H1 (cell line): ENCODE measurements around the gene ETV1. TPM values are rescaled to one million over a fixed set of nuclear protein-coding genes. Genes with fewer than 3 reads are reported as not detected.

Experiments used
- CTCF ChIA-PET: fragments of 300-600 bp; sonication (Branson Sonifier 250); formaldehyde crosslinking; loops from one replicate; lab custom pipeline; 2021; ENCODE audit not compliant: partially characterized antibody; lab: Charles Lee
- POLR2A ChIA-PET: fragments of 300-600 bp; sonication (Branson Sonifier 250); formaldehyde crosslinking; loops from one replicate; lab custom pipeline; 2021; ENCODE audit warnings: inconsistent platforms; ENCODE audit not compliant: partially characterized antibody; lab: Charles Lee
- DNase-seq, 2 experiments: peaks; one replicate each; pipeline versions ENCODE4 v3.0.0 to v3.0.0-alpha.2; 2010 to 2022; ENCODE audit warnings: low spot score in 2 of 2, low read depth in 1 of 2, mixed read lengths in 1 of 2
- FAIRE-seq: peaks from 2 replicates; lab custom pipeline; 2011; peaks lifted over from hg19 to GRCh38; lab: Jason Lieb, UNC
- H2AFZ ChIP-seq: 2 replicates; pipeline ENCODE4 v1.8.1; 2012; ENCODE audit warnings: low read length, inconsistent platforms
- H2AK5ac ChIP-seq: 2 replicates; pipeline ENCODE4 v1.6.1; 2013; ENCODE audit warnings: low read depth, low read length
- H2BK120ac ChIP-seq: replicated peaks from 2 replicates; pipeline ENCODE3; 2013; ENCODE audit warnings: low read depth, low read length, inconsistent platforms
- H2BK12ac ChIP-seq: 2 replicates; pipeline ENCODE4 v1.6.1; 2013; ENCODE audit warnings: low read depth, low read length
- H2BK15ac ChIP-seq: 2 replicates; pipeline ENCODE4 v1.6.1; 2013; ENCODE audit warnings: low read length
- H2BK20ac ChIP-seq: 2 replicates; pipeline ENCODE4 v1.6.1; 2013; ENCODE audit warnings: low read length
- H2BK5ac ChIP-seq: 2 replicates; pipeline ENCODE4 v1.6.1; 2013; ENCODE audit warnings: low read depth, low read length
- H3K14ac ChIP-seq: 2 replicates; pipeline ENCODE4 v1.6.1; 2013; ENCODE audit warnings: inconsistent platforms; ENCODE audit not compliant: insufficient read length
- H3K18ac ChIP-seq: 2 replicates; pipeline ENCODE4 v1.6.1; 2013; ENCODE audit warnings: low read length; ENCODE audit errors: extremely low read depth
- H3K23ac ChIP-seq: 2 replicates; pipeline ENCODE4 v1.6.1; 2013; ENCODE audit warnings: inconsistent platforms; ENCODE audit not compliant: insufficient read length
- H3K23me2 ChIP-seq: 2 replicates; pipeline ENCODE4 v1.6.1; 2013; ENCODE audit warnings: low read depth, low read length
- H3K27ac ChIP-seq: 2 replicates; pipeline ENCODE4 v1.6.1; 2011; ENCODE audit warnings: low read depth, low read length, inconsistent platforms
- H3K27me3 ChIP-seq, 4 experiments: replicated peaks in 1 of 4; 1 replicate in 1 of 4; 2 replicates in 3 of 4; pipeline versions ENCODE4 v1.6.1 to v1.8.1; 2011 to 2013; ENCODE audit warnings: low read length in 3 of 4, mild to moderate bottlenecking in 3 of 4, inconsistent platforms in 2 of 4, mixed read lengths in 2 of 4, moderate library complexity in 1 of 4; ENCODE audit not compliant: control insufficient read depth in 3 of 4, insufficient read depth in 3 of 4; ENCODE audit errors: extremely low read depth in 1 of 4
- H3K36me3 ChIP-seq, 4 experiments: 2 replicates each; pipeline versions ENCODE4 v1.6.1 to v1.8.1; 2011 to 2013; ENCODE audit warnings: mild to moderate bottlenecking in 4 of 4, low read length in 3 of 4, moderate library complexity in 2 of 4, control low read depth in 1 of 4, inconsistent platforms in 1 of 4; ENCODE audit not compliant: insufficient read depth in 4 of 4, control insufficient read depth in 2 of 4
- H3K4ac ChIP-seq: replicated peaks from 2 replicates; pipeline ENCODE3; 2013; ENCODE audit warnings: low read length, low read depth, mixed read lengths, inconsistent platforms; ENCODE audit not compliant: insufficient read length
- H3K4me1 ChIP-seq, 4 experiments: replicated peaks in 1 of 4; 1 replicate in 1 of 4; 2 replicates in 3 of 4; pipeline versions ENCODE4 v1.6.1 to v1.8.1; 2011 to 2013; ENCODE audit warnings: low read length in 3 of 4, inconsistent platforms in 2 of 4, mixed read lengths in 1 of 4; ENCODE audit not compliant: insufficient read depth in 4 of 4, control insufficient read depth in 3 of 4
- H3K4me2 ChIP-seq, 2 experiments: 2 replicates each; pipeline versions ENCODE4 v1.6.1 to v1.8.1; 2011 to 2013; ENCODE audit warnings: low read depth in 2 of 2, low read length in 2 of 2, control low read depth in 1 of 2, inconsistent platforms in 1 of 2, mild to moderate bottlenecking in 1 of 2; ENCODE audit not compliant: insufficient read depth in 1 of 2
- H3K4me3 ChIP-seq, 4 experiments: fragments of 200-600, 300-600 bp in 1 of 4; sonication (generic), shearing (Covaris generic), sonication (Bioruptor Twin) in 1 of 4; 2 replicates each; pipeline versions ENCODE4 v1.5.1 to v1.8.1; 2011 to 2016; ENCODE audit warnings: low read length in 4 of 4, low read depth in 3 of 4, control low read depth in 2 of 4, inconsistent platforms in 2 of 4, mild to moderate bottlenecking in 2 of 4, mixed read lengths in 1 of 4, moderate library complexity in 1 of 4; ENCODE audit not compliant: insufficient read depth in 2 of 4; ENCODE audit errors: extremely low read depth in 1 of 4
- H3K56ac ChIP-seq: replicated peaks from 2 replicates; pipeline ENCODE3; 2013; ENCODE audit warnings: low read depth, mild to moderate bottlenecking, mixed read lengths, low read length, inconsistent platforms; ENCODE audit not compliant: insufficient read length
- H3K79me1 ChIP-seq: 2 replicates; pipeline ENCODE4 v1.6.1; 2013; ENCODE audit warnings: low read depth, low read length, control low read depth
- H3K79me2 ChIP-seq, 2 experiments: 2 replicates each; pipeline versions ENCODE4 v1.6.1 to v1.8.1; 2012 to 2013; ENCODE audit warnings: low read length in 2 of 2, mild to moderate bottlenecking in 2 of 2, inconsistent platforms in 1 of 2; ENCODE audit not compliant: insufficient read depth in 2 of 2, control insufficient read depth in 1 of 2
- H3K9ac ChIP-seq, 4 experiments: replicated peaks in 1 of 4; 1 replicate in 1 of 4; 2 replicates in 3 of 4; pipeline versions ENCODE4 v1.6.1 to v1.8.1; 2011 to 2013; ENCODE audit warnings: low read depth in 3 of 4, low read length in 3 of 4, control low read depth in 2 of 4, mild to moderate bottlenecking in 2 of 4, moderate library complexity in 2 of 4, inconsistent platforms in 1 of 4; ENCODE audit errors: extremely low read depth in 1 of 4
- H3K9me3 ChIP-seq, 2 experiments: 2 replicates each; pipeline versions ENCODE4 v1.6.1 to v1.8.1; 2012 to 2013; ENCODE audit warnings: mild to moderate bottlenecking in 2 of 2, moderate library complexity in 2 of 2, control low read depth in 1 of 2, inconsistent platforms in 1 of 2, low read depth in 1 of 2, low read length in 1 of 2, mixed read lengths in 1 of 2; ENCODE audit not compliant: insufficient read depth in 2 of 2
- H4K20me1 ChIP-seq, 2 experiments: replicated peaks in 1 of 2; 2 replicates each; pipeline versions ENCODE3 to v1.8.1; 2011 to 2013; ENCODE audit warnings: inconsistent platforms in 2 of 2, low read length in 2 of 2, mild to moderate bottlenecking in 1 of 2; ENCODE audit not compliant: insufficient read depth in 2 of 2, control insufficient read depth in 1 of 2
- H4K5ac ChIP-seq: 2 replicates; pipeline ENCODE4 v1.6.1; 2013; ENCODE audit warnings: low read length, low read depth, mixed read lengths, inconsistent platforms; ENCODE audit not compliant: insufficient read length
- H4K8ac ChIP-seq: 2 replicates; pipeline ENCODE4 v1.8.0; 2013; ENCODE audit warnings: mild to moderate bottlenecking, moderate library complexity, low read length, inconsistent platforms; ENCODE audit not compliant: insufficient read depth; ENCODE audit errors: extremely low read depth
- H4K91ac ChIP-seq: replicated peaks from 2 replicates; pipeline ENCODE3; 2013; ENCODE audit warnings: low read length, mixed read lengths, inconsistent platforms; ENCODE audit not compliant: insufficient read length
- ASH2L ChIP-seq: fragments of 200-600, 300-600 bp; sonication (generic); IDR thresholded peaks from one replicate; pipeline ENCODE4 v1.7.1; 2017; ENCODE audit warnings: low read length
- CREB1 ChIP-seq: IDR thresholded peaks from 2 replicates; pipeline ENCODE4 v1.6.1; 2012; ENCODE audit warnings: inconsistent platforms
- CTBP2 ChIP-seq: IDR thresholded peaks from 2 replicates; pipeline ENCODE4 v1.7.0; 2011; ENCODE audit warnings: borderline replicate concordance, mild to moderate bottlenecking, moderate library complexity, mixed read lengths, low read length; ENCODE audit not compliant: insufficient read depth, insufficient read length
- KDM5A ChIP-seq: fragments of 200-600 bp; IDR thresholded peaks from 2 replicates; pipeline ENCODE4 v1.7.1; 2012; ENCODE audit warnings: mild to moderate bottlenecking, low read length, inconsistent platforms, mixed read lengths
- POLR2AphosphoS5 ChIP-seq: IDR thresholded peaks from 2 replicates; pipeline ENCODE4 v1.6.1; 2011; ENCODE audit warnings: low read depth, low read length
- SAP30 ChIP-seq: fragments of 300-600 bp; sonication (generic); IDR thresholded peaks from 2 replicates; pipeline ENCODE4 v1.7.1; 2012; ENCODE audit warnings: low read length, moderate library complexity, mild to moderate bottlenecking, inconsistent platforms; ENCODE audit not compliant: insufficient read depth, insufficient replicate concordance
- SIX5 ChIP-seq: IDR thresholded peaks from 2 replicates; pipeline ENCODE4 v1.6.1; 2011; ENCODE audit warnings: mild to moderate bottlenecking, low read depth, low read length
- SRF ChIP-seq: IDR thresholded peaks from 2 replicates; pipeline ENCODE4 v1.6.1; 2011; ENCODE audit warnings: mild to moderate bottlenecking, low read depth, low read length, moderate library complexity
- TAF7 ChIP-seq: optimal IDR thresholded peaks from 2 replicates; pipeline ENCODE3; 2011; ENCODE audit warnings: low read depth, mild to moderate bottlenecking, inconsistent platforms, low read length, moderate library complexity, borderline replicate concordance
- TCF12 ChIP-seq: IDR thresholded peaks from 2 replicates; pipeline ENCODE4 v1.6.1; 2011; ENCODE audit warnings: low read depth, mild to moderate bottlenecking, low read length
- polyA plus RNA-seq, 7 experiments: library from polyadenylated mRNA; depleted of rRNA in 3 of 7; stranded (reverse) in 5 of 7; unstranded in 2 of 7; fragments of >200 nt in 5 of 7; fragments of 200-250 nt in 2 of 7; gene quantifications; 1 replicate in 5 of 7; 2 replicates in 1 of 7; 4 replicates in 1 of 7; pipeline versions ENCODE4 v1.2.1 to v1.2.3, GENCODE V29; 2011 to 2013; ENCODE audit warnings: missing spikeins in 2 of 7, mixed read lengths in 2 of 7
- total RNA-seq: library from RNA; stranded (reverse); fragmentation: NEBNext Ultra II Directional; extraction: Animal tissue kit (Norgen Biotek cat#: 25700); gene quantifications from 2 replicates; pipeline ENCODE4 v1.2.1, GENCODE V29; 2021

Gene ETV1
- total and polyA plus RNA-seq, 2 of the 8 experiments (the other 6 are each of a cell fraction or from before 2014, with no cell fraction given), result 58.3 to 91.2 TPM

DNA sequence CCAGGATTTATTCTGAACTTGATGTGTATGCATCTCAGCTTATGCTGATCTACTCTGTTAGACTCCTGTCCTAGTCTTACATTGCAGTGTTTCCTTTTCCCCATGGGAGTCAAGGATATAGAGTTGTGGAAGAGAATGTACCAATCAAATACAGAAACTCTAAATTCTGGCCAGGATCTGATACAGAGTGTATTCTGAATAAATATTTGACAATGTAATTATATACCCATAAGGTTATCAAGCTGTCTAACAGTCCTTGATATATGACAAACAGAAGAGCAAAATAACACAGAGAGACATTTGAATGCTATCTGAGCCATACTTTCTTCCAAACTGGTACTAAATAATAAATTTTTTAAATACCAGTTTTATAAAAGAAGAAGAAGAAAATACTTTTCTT is 116.8 kb downstream of the ETV1 start:
- Histone ChIP-seq H3K14ac (no peak overlapping the region), H3K4ac (no peak overlapping the region), H3K9ac (no peak overlapping the region), H2BK120ac (no peak overlapping the region), H3K9me3 (no peaks in the 10 kb centered on the region), H3K23ac (no peak overlapping the region), H3K56ac (no peak overlapping the region), H2BK20ac (no peak overlapping the region), H3K36me3 (no peaks in the 10 kb centered on the region), H3K18ac (no peak overlapping the region), H2BK12ac (no peak overlapping the region), H2BK5ac (no peak overlapping the region), H3K79me2 (no peaks in the 10 kb centered on the region), H3K4me3 (no peak overlapping the region), H3K79me1 (no peaks in the 10 kb centered on the region), H4K91ac (no peak overlapping the region), H2AK5ac (no peak overlapping the region), H4K8ac (no peak overlapping the region), H3K27me3 (no peaks in the 10 kb centered on the region), H4K5ac (no peak overlapping the region), H3K4me2 (no peak overlapping the region), H3K27ac (no peak overlapping the region), H2AFZ (no peak overlapping the region), H2BK15ac (no peak overlapping the region), H4K20me1 (no peaks in the 10 kb centered on the region), H3K4me1 (no peaks in the 10 kb centered on the region; a peak in 1 of 7 replicates), H3K23me2 (no peaks in the 10 kb centered on the region)
- TF ChIP-seq SRF, result no peak
- TF ChIP-seq CTBP2, result no peak
- no peak for TF ChIP-seq POLR2AphosphoS5
- no peak for TF ChIP-seq CREB1
- no peak for TF ChIP-seq ASH2L
- no peak for TF ChIP-seq TCF12
- no peak for TF ChIP-seq SIX5
- no peak for TF ChIP-seq TAF7
- TF ChIP-seq KDM5A, result no peak
- TF ChIP-seq SAP30, result no peak
- ChIA-PET CTCF (interaction anchor here (1.3 kb wide), 1 partner anchor 9 kb away, joined by 3 read pairs; no protein-coding TSS in a partner anchor), POLR2A (interaction anchor here (0.7 kb wide), 1 partner anchor 585 kb away, joined by 3 read pairs; no protein-coding TSS in a partner anchor)
- no peak for FAIRE-seq
- no peak for DNase-seq
